Mesenchymal stem cell (in vitro differentiated cells and primary cell): Measurements from ENCODE around the gene SKAP1.

Experiments
- DNase-seq: peaks from one replicate; pipeline ENCODE4 v3.0.0-alpha.2; 2013
- H2AFZ ChIP-seq: one replicate; pipeline ENCODE4 v1.6.1; 2013; ENCODE audit warnings: low read depth, mild to moderate bottlenecking, control low read depth, inconsistent platforms, low read length, moderate library complexity
- H2AK5ac ChIP-seq: 2 replicates; pipeline ENCODE4 v1.6.1; 2013; ENCODE audit warnings: low read length, moderate library complexity, mild to moderate bottlenecking, inconsistent platforms; ENCODE audit not compliant: severe bottlenecking
- H2BK120ac ChIP-seq: one replicate; pipeline ENCODE4 v1.6.1; 2013; ENCODE audit warnings: low read depth, mild to moderate bottlenecking, inconsistent platforms, low read length, moderate library complexity
- H2BK12ac ChIP-seq, 2 experiments: one replicate each; pipeline ENCODE4 v1.6.1; 2013; ENCODE audit warnings: inconsistent platforms in 2 of 2, low read length in 2 of 2, mild to moderate bottlenecking in 2 of 2, moderate library complexity in 2 of 2, control low read depth in 1 of 2
- H2BK15ac ChIP-seq: one replicate; pipeline ENCODE4 v1.6.1; 2013; ENCODE audit warnings: mild to moderate bottlenecking, low read depth, inconsistent platforms; ENCODE audit not compliant: poor library complexity, severe bottlenecking
- H2BK5ac ChIP-seq: 2 replicates; pipeline ENCODE4 v1.6.1; 2013; ENCODE audit warnings: low read depth, mild to moderate bottlenecking, low read length, control low read depth, inconsistent platforms; ENCODE audit not compliant: poor library complexity, severe bottlenecking
- H3K14ac ChIP-seq, 2 experiments: one replicate each; pipeline ENCODE4 v1.6.1; 2013; ENCODE audit warnings: inconsistent platforms in 2 of 2, low read length in 2 of 2, control low read depth in 1 of 2, mild to moderate bottlenecking in 1 of 2, moderate library complexity in 1 of 2
- H3K18ac ChIP-seq, 2 experiments: one replicate each; pipeline ENCODE4 v1.6.1; 2013; ENCODE audit warnings: inconsistent platforms in 2 of 2, low read length in 2 of 2, control low read depth in 1 of 2, low read depth in 1 of 2, mild to moderate bottlenecking in 1 of 2
- H3K23ac ChIP-seq, 2 experiments: one replicate each; pipeline ENCODE4 v1.6.1; 2013; ENCODE audit warnings: inconsistent platforms in 2 of 2, low read length in 2 of 2, mild to moderate bottlenecking in 2 of 2, moderate library complexity in 2 of 2, control low read depth in 1 of 2
- H3K27ac ChIP-seq: 2 replicates; pipeline ENCODE4 v1.5.1; 2013; ENCODE audit warnings: mild to moderate bottlenecking, moderate library complexity, low read length, control low read depth, inconsistent platforms; ENCODE audit not compliant: poor library complexity, severe bottlenecking
- H3K27me3 ChIP-seq, 2 experiments: 2 replicates each; pipeline versions ENCODE4 v1.6.1 to v1.7.0; 2013; ENCODE audit warnings: low read length in 2 of 2, mild to moderate bottlenecking in 2 of 2, moderate library complexity in 2 of 2, control low read depth in 1 of 2, inconsistent platforms in 1 of 2; ENCODE audit not compliant: control insufficient read depth in 1 of 2, insufficient read depth in 1 of 2
- H3K36me3 ChIP-seq, 2 experiments: 2 replicates each; pipeline versions ENCODE4 v1.6.1 to v1.7.0; 2013; ENCODE audit warnings: low read length in 2 of 2, control low read depth in 1 of 2, inconsistent platforms in 1 of 2, low read depth in 1 of 2, mild to moderate bottlenecking in 1 of 2; ENCODE audit not compliant: insufficient read depth in 2 of 2, control insufficient read depth in 1 of 2
- H3K4ac ChIP-seq, 2 experiments: one replicate each; pipeline ENCODE4 v1.6.1; 2013; ENCODE audit warnings: inconsistent platforms in 2 of 2, low read length in 2 of 2, mild to moderate bottlenecking in 2 of 2, moderate library complexity in 2 of 2, control low read depth in 1 of 2, low read depth in 1 of 2
- H3K4me1 ChIP-seq: 2 replicates; pipeline ENCODE4 v1.6.1; 2013; ENCODE audit warnings: low read depth, low read length, control low read depth; ENCODE audit not compliant: control insufficient read depth, insufficient read depth
- H3K4me2 ChIP-seq: 2 replicates; pipeline ENCODE4 v1.6.1; 2013; ENCODE audit warnings: low read length, mild to moderate bottlenecking, inconsistent platforms; ENCODE audit not compliant: poor library complexity, severe bottlenecking
- H3K4me3 ChIP-seq, 2 experiments: 2 replicates each; pipeline versions ENCODE4 v1.5.1 to v1.7.0; 2013; ENCODE audit warnings: low read length in 2 of 2, mild to moderate bottlenecking in 2 of 2, control low read depth in 1 of 2, low read depth in 1 of 2; ENCODE audit not compliant: insufficient read depth in 1 of 2
- H3K79me1 ChIP-seq: replicated peaks from 2 replicates; pipeline ENCODE4 v1.6.1; 2013; ENCODE audit warnings: mild to moderate bottlenecking, control low read depth, low read length, inconsistent platforms; ENCODE audit not compliant: poor library complexity, severe bottlenecking
- H3K9ac ChIP-seq: 2 replicates; pipeline ENCODE4 v1.7.0; 2013; ENCODE audit warnings: mild to moderate bottlenecking, low read length, moderate library complexity
- H3K9me3 ChIP-seq: 2 replicates; pipeline ENCODE4 v1.7.0; 2013; ENCODE audit warnings: mild to moderate bottlenecking, low read length; ENCODE audit not compliant: control insufficient read depth
- H4K8ac ChIP-seq: one replicate; pipeline ENCODE4 v1.6.1; 2013; ENCODE audit warnings: inconsistent platforms, mild to moderate bottlenecking, low read length, moderate library complexity
- H4K91ac ChIP-seq: one replicate; pipeline ENCODE4 v1.6.1; 2013; ENCODE audit warnings: mild to moderate bottlenecking, low read length, inconsistent platforms
- WGBS: methylation state at CpG from one replicate; pipeline ENCODE4 v1.1.7; 2013; ENCODE audit warnings: mixed read lengths; 5-methylcytosine and 5-hydroxymethylcytosine counted together

SKAP1 gene

DNA sequence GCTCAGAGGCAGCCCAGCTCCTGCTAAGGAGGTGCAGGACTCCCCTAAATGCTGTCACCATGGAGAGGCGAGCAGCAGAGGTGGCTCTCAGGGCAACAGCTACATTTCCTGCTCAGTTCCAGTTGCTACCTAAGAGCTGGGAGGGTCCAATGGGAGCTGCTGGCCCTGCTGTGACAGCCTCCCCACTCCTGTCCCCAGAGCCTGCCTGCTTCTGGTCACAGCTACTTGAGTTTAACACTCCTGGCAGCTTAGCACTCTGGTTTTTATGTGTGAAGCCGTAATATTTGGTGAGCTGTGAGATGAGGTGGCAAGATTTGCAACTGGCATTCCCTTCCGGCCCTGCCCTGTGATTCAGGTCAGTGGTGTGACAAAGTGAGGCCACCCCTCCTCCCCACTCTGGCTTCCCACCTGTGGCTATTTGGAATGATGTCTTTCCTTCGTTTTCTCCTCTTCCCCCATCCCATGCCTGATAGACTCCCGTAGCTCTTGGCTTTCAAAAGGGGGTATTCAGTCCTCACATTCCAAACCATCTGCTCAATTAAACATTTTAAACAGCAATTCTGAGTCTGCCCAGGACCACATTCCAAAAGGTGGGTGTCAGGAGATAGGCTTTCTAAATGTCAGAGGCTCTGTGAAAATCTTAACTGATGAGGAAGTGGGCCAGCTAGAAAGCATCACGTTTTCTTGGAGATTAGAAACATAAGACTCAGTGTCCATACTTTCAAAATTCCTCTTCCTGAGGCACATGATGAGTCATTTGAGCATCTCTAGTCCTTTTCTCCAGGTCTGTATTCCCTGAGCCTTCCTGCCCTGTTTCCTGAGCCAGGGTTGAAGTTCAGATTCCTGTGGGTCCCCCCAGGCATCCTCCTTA is 42.6 kb upstream of the SKAP1 start:
- H2BK12ac ChIP-seq, result peak overlapping the region; percentile 80 to 94
- peak overlapping the region; percentile 41 to 61 for H3K18ac ChIP-seq
- no peaks in the 10 kb centered on the region for H3K36me3 ChIP-seq
- peak overlapping the region in 1 of 2 experiments; percentile 6 for H3K23ac ChIP-seq
- H2BK5ac ChIP-seq, result peak overlapping the region; percentile 33
- 11% methylated on average over 6 of the region's 6 CpGs for whole genome bisulfite sequencing
- peak overlapping the region; percentile 12 for H2BK15ac ChIP-seq
- H3K27ac ChIP-seq, result peak overlapping the region; percentile 64
- H3K4me1 ChIP-seq, result peaks cover 8% of the 10 kb centered on the region
- H3K4ac ChIP-seq, result peak overlapping the region; percentile 15 to 45
- DNase-seq, result peak; percentile 76
- peak overlapping the region; percentile 81 for H4K91ac ChIP-seq
- H3K4me3 ChIP-seq, result no peak overlapping the region
- no peak overlapping the region for H3K4me2 ChIP-seq
- peak overlapping the region; percentile 5 for H4K8ac ChIP-seq
- peak overlapping the region; percentile 65 for H2AK5ac ChIP-seq
- H3K9me3 ChIP-seq, result no peaks in the 10 kb centered on the region
- H3K79me1 ChIP-seq, result no peaks in the 10 kb centered on the region
- H2BK120ac ChIP-seq, result peak overlapping the region; percentile 35
- H3K27me3 ChIP-seq, result no peaks in the 10 kb centered on the region
- H3K9ac ChIP-seq, result no peak overlapping the region
- no peak overlapping the region for H3K14ac ChIP-seq
- H2AFZ ChIP-seq, result no peak overlapping the region

DNA sequence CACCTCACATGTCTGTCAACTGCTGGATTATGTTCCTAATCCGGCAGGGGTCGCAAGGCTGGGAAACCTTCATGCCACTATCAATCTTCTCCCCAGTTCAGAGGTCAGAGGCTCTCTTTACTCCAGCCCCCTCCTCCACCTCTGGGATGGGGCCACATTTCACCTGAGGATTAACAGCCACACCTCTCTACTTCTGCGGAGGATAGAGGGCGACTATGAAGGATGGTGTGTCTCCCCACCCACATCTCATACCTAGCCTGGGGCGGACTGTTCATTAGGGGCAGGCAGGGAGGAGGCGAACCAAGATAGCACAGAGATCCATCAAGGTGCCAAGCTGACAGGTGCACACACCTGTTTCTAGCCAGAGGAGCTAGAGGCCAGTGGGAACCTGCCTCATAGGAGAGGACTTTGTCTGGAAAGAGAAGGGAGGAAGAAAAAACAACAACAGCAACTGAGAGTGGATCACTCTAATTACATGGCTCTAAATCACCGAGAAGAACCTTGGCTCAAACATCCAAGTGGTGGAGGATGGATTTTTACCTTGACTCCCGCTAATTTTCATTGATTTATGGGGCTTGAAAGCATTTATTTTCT is 41.9 kb upstream of the SKAP1 start:
- H2BK120ac ChIP-seq, result peak overlapping the region; percentile 0
- 82% methylated on average over 8 of the region's 8 CpGs for WGBS
- no peak overlapping the region for H3K23ac ChIP-seq
- peak overlapping the region; percentile 1 for H4K8ac ChIP-seq
- no peak overlapping the region for H2AFZ ChIP-seq
- H3K9me3 ChIP-seq, result no peaks in the 10 kb centered on the region
- H3K14ac ChIP-seq, result no peak overlapping the region
- peak overlapping the region; percentile 85 for H2AK5ac ChIP-seq
- no peak overlapping the region for H3K4me3 ChIP-seq
- peak overlapping the region; percentile 41 to 61 for H3K18ac ChIP-seq
- H2BK5ac ChIP-seq, result no peak overlapping the region
- H4K91ac ChIP-seq, result peak overlapping the region; percentile 30
- no peaks in the 10 kb centered on the region for H3K27me3 ChIP-seq
- H3K4me2 ChIP-seq, result no peak overlapping the region
- no peaks in the 10 kb centered on the region for H3K36me3 ChIP-seq
- peak overlapping the region; percentile 64 for H3K27ac ChIP-seq
- no peaks in the 10 kb centered on the region for H3K79me1 ChIP-seq
- H3K4me1 ChIP-seq, result peaks cover 8% of the 10 kb centered on the region
- no peak for DNase-seq
- no peak overlapping the region for H3K9ac ChIP-seq
- H2BK15ac ChIP-seq, result no peak overlapping the region
- no peak overlapping the region for H3K4ac ChIP-seq
- peak overlapping the region; percentile 80 to 94 for H2BK12ac ChIP-seq

DNA sequence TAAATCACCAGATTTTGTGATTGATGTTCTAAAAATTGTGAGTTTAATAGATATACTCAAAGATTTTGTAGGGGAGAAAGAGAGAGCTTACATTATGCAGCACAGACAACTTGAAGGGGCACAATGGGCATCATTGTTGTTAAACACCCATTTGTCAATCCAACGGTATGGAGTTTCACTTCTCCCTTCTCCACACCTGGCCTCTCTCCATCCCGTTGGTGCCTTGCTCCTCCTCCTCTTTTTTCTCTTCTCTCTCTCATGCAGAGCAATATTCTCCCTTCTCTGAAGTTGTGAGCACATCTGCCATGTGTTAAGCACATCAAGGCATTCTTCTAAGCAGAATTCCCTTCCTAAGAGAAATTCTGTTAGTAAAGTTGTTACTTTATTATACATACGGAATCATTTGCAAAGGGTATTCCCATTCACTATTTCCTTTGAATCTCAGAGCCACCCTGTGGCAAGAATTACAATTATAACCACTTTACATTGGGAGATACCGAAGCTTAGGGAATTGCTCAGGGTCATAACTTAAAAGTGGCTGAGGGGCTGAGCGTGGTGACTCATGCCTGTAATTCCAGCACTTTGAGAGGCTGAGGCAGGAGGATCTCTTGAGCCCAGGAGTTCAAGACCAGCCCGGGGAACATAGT is 40.5 kb upstream of the SKAP1 start:
- no peak overlapping the region for H2BK15ac ChIP-seq
- H3K4ac ChIP-seq, result no peak overlapping the region
- H3K27me3 ChIP-seq, result no peaks in the 10 kb centered on the region
- no peak overlapping the region for H3K9ac ChIP-seq
- no peak overlapping the region for H2AFZ ChIP-seq
- no peaks in the 10 kb centered on the region for H3K9me3 ChIP-seq
- no peaks in the 10 kb centered on the region for H3K36me3 ChIP-seq
- peak; percentile 78 for DNase-seq
- H3K79me1 ChIP-seq, result no peaks in the 10 kb centered on the region
- no peak overlapping the region for H4K91ac ChIP-seq
- H4K8ac ChIP-seq, result no peak overlapping the region
- no peak overlapping the region for H2BK120ac ChIP-seq
- no peak overlapping the region for H3K14ac ChIP-seq
- no peak overlapping the region for H2BK12ac ChIP-seq
- whole genome bisulfite sequencing, result 47% methylated on average over 5 of the region's 6 CpGs
- no peak overlapping the region for H3K27ac ChIP-seq
- peaks cover 8% of the 10 kb centered on the region for H3K4me1 ChIP-seq
- no peak overlapping the region for H3K18ac ChIP-seq
- no peak overlapping the region for H3K4me3 ChIP-seq
- H3K4me2 ChIP-seq, result no peak overlapping the region
- no peak overlapping the region for H3K23ac ChIP-seq
- H2AK5ac ChIP-seq, result no peak overlapping the region
- no peak overlapping the region for H2BK5ac ChIP-seq

DNA sequence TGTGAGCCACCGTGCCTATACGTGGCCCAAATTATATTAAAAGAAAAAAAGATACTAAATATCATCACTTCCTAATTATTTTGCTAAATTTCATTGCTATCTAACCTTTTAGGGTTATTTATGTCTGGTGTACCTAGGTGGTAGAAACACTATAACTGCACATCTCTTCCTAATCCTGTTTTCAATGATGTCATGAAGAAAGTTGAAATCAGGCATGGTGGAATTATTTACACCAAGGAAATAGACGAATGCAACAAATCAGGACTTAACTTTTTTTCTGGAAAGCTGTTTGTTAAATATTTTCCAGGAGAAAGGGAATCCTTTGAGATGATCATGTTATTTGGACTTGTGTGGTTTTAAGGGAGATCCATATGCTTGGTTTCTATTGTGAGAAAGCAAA is 39.2 kb upstream of the SKAP1 start:
- Histone ChIP-seq H3K79me1 (no peaks in the 10 kb centered on the region), H3K4me3 (no peak overlapping the region)
- 96% methylated on average over 1 of the region's 3 CpGs for WGBS

More for the DNA sequence above, 39.2 kb upstream of the SKAP1 start:
- no peak overlapping the region for H3K18ac ChIP-seq
- no peak overlapping the region for H4K91ac ChIP-seq
- H2AK5ac ChIP-seq, result no peak overlapping the region
- no peak overlapping the region for H2BK12ac ChIP-seq
- H3K4me2 ChIP-seq, result no peak overlapping the region
- DNase-seq, result no peak
- peaks cover 8% of the 10 kb centered on the region for H3K4me1 ChIP-seq
- no peak overlapping the region for H3K9ac ChIP-seq
- H3K9me3 ChIP-seq, result no peaks in the 10 kb centered on the region
- no peak overlapping the region for H3K27ac ChIP-seq
- no peak overlapping the region for H2BK15ac ChIP-seq
- no peak overlapping the region for H2AFZ ChIP-seq
- no peaks in the 10 kb centered on the region for H3K27me3 ChIP-seq
- H3K14ac ChIP-seq, result no peak overlapping the region
- H2BK5ac ChIP-seq, result no peak overlapping the region
- H4K8ac ChIP-seq, result no peak overlapping the region
- H3K4ac ChIP-seq, result no peak overlapping the region
- H2BK120ac ChIP-seq, result no peak overlapping the region
- no peak overlapping the region for H3K23ac ChIP-seq
- no peaks in the 10 kb centered on the region for H3K36me3 ChIP-seq
